ENCODE data around the gene TSEN34.
"Not testable (repeated sequence)": the region's sequence is repeated elsewhere in the genome, so short reads cannot be mapped to it uniquely, and the experiment has no call there.

Gene TSEN34

GRCh38 chr19:54189145-54189734 lies 1.9 kb upstream of the TSEN34 start, which contains the start of gene MBOAT7:
TSS of gene MBOAT7 (minus strand) at chr19:54189580. CDS start at chr19:54188508, 1,072 bp downstream.
- DNase-seq: no peak

- peak; percentile 100 for DNase-seq
Measured at GRCh38 chr19:54189735-54190502, 1.2 kb upstream of the TSEN34 start.

- peak; percentile 100 for DNase-seq
Measured at GRCh38 chr19:54190503-54191010, 551 bp upstream of the TSEN34 start.

GRCh38 chr19:54191811-54192453 lies 824 bp downstream of the TSEN34 start:
- no peak for DNase-seq

GRCh38 chr19:54193011-54193410 lies 1.9 kb downstream of the TSEN34 start:
- no peak for DNase-seq

- not testable (repeated sequence) for DNase-seq
Measured at GRCh38 chr19:54194463-54194862, 3.4 kb downstream of the TSEN34 start.

- DNase-seq: no peak
Measured at GRCh38 chr19:54196536-54196935, 5.4 kb downstream of the TSEN34 start.

GRCh38 chr19:54197121-54197520 lies 6.0 kb downstream of the TSEN34 start:
- DNase-seq: no peak

GRCh38 chr19:54199401-54199800 lies 8.3 kb downstream of the TSEN34 start:
- no peak for DNase-seq

- no peak for DNase-seq
Measured at GRCh38 chr19:54201172-54201701, 10.1 kb downstream of the TSEN34 start.

GRCh38 chr19:54201980-54202379 lies 10.9 kb downstream of the TSEN34 start:
- no peak for DNase-seq

GRCh38 chr19:54203151-54203611 lies 12.1 kb downstream of the TSEN34 start:
- DNase-seq: no peak

- DNase-seq: no peak
Measured at GRCh38 chr19:54204767-54205468, 13.8 kb downstream of the TSEN34 start.

GRCh38 chr19:54206030-54206830 lies 15.1 kb downstream of the TSEN34 start:
- no peak for DNase-seq

GRCh38 chr19:54206831-54207177 lies 15.7 kb downstream of the TSEN34 start:
- no peak for DNase-seq

- DNase-seq: not testable (repeated sequence)
Measured at GRCh38 chr19:54207193-54207592, 16.1 kb downstream of the TSEN34 start.

GRCh38 chr19:54207676-54207982 lies 16.5 kb downstream of the TSEN34 start:
- DNase-seq: no peak

- no peak for DNase-seq
Measured at GRCh38 chr19:54207983-54208783, 17.1 kb downstream of the TSEN34 start.

- no peak for DNase-seq
Measured at GRCh38 chr19:54208784-54209057, 17.6 kb downstream of the TSEN34 start.

GRCh38 chr19:54209058-54209810 lies 18.1 kb downstream of the TSEN34 start:
- no peak for DNase-seq
